Coronary artery (tissue), 2 donors: ENCODE measurements around the gene C2CD4C.

Experiments used
- DNase-seq: peaks from one replicate; pipeline ENCODE4 v3.0.0-alpha.2; 2017; ENCODE audit warnings: low spot score
- H3K27ac ChIP-seq, 2 donors: fragments of 200-600 bp; sonication (generic); one replicate each; pipeline ENCODE4 v1.5.1; 2016 to 2019
- H3K4me3 ChIP-seq: fragments of 200-600 bp; sonication (generic); 2 replicates; pipeline ENCODE4 v1.5.1; 2016; ENCODE audit warnings: mild to moderate bottlenecking, moderate library complexity
- CTCF ChIP-seq: fragments of 200-600 bp; sonication (generic); IDR thresholded peaks from one replicate; pipeline ENCODE4 v1.5.1; 2019; ENCODE audit warnings: antibody characterized with exemption

The C2CD4C gene

GRCh38 chr19:379796-380195 lies 29.2 kb downstream of the C2CD4C start:
- TF ChIP-seq CTCF: no peak
- H3K4me3 ChIP-seq: no peak overlapping the region
- no peak for DNase-seq

GRCh38 chr19:378706-379105 lies 30.2 kb downstream of the C2CD4C start:
- no peak for TF ChIP-seq CTCF
- DNase-seq: peak; percentile 63
- Histone ChIP-seq H3K4me3 (no peak overlapping the region), H3K27ac (no peak overlapping the region)

More at GRCh38 chr19:379796-380195, 29.2 kb downstream of the C2CD4C start:
- no peak overlapping the region for H3K27ac ChIP-seq

DNA sequence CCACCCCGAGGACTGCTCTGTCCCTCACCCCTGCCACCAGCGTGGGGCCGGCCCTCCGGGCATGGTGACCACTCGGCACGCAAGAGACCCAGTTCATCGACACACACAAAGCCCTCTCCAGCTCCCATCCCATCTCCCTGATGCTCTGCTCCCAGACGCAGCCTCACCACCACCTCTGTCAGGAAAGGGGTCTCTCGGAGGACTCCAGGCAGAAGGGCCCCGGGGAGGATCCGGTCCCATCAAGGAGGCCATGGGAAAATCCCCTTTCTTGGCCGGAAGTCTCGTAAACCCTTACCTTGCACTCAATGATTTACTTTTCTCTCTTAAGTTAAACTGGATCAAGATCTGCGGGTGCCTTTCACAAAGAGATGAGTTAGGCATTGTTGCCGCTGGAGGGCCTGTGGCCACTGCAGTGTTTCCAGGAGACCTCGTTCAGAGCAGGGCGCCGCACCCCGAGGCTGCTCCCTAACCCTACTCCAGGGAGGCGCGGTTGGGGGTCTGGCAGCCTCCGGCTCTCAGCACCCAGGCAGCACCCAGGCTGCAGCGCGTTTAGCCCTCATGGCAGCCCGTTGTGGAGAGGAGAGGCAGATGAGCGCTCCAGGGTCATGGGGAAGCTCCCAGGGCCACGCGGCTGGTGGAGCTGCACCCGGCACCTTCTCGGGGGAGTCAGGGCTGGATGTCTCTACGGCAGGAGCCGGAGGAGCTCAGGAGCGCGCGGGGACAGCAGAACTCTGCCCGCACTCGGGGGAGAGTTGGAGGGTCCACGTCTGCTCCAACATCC lies 31.0 kb downstream of the C2CD4C start:
- no peak for TF ChIP-seq CTCF
- Histone ChIP-seq H3K27ac (no peak overlapping the region), H3K4me3 (no peak overlapping the region)
- DNase-seq: peak; percentile 65

GRCh38 chr19:376111-376470 lies 32.9 kb downstream of the C2CD4C start:
- Histone ChIP-seq H3K27ac (no peak overlapping the region), H3K4me3 (no peak overlapping the region)
- DNase-seq: peak; percentile 29
- TF ChIP-seq CTCF: no peak

GRCh38 chr19:375395-376110 lies 33.4 kb downstream of the C2CD4C start:
- H3K4me3 ChIP-seq: no peak overlapping the region
- peak; percentile 53 for DNase-seq
- TF ChIP-seq CTCF: no peak
- no peak overlapping the region for H3K27ac ChIP-seq

DNA sequence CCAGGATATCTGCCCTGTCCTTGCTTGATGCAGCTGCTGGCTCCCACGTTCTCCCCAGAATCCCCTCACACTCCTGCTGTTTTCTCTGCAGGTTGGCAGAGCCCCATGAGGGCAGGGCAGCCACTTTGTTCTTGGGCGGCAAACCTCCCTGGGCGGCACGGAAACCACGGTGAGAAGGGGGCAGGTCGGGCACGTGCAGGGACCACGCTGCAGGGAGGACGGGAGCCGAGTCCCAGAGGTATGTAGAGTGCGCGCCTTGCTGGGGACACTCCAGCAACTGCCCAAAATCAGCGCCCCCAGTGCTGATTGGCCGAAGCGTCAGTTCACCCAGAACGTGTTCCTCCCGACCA lies 34.1 kb downstream of the C2CD4C start:
- DNase-seq: peak; percentile 58
- no peak overlapping the region for H3K4me3 ChIP-seq
- no peak overlapping the region for H3K27ac ChIP-seq
- no peak for TF ChIP-seq CTCF
